Umbilical cord (tissue), 2 donors: ENCODE data around the gene DDX3Y. TPM values are rescaled to one million over a fixed set of nuclear protein-coding genes. Genes with fewer than 3 reads are reported as not detected.

Experiments used
- DNase-seq: peaks from one replicate; pipeline ENCODE4 v3.0.0-alpha.2; 2015; ENCODE audit warnings: low spot score
- total RNA-seq: library from RNA; depleted of rRNA; stranded (reverse); fragments of >200 nt; gene quantifications from one replicate; pipeline ENCODE4 v1.2.3, GENCODE V29; 2014; ENCODE audit warnings: low replicate concordance; ENCODE audit not compliant: insufficient read depth

DDX3Y gene
- 168 TPM for total RNA-seq

- peak; percentile 93 for DNase-seq
These were observed at the start of gene DDX3Y for GRCh38 chrY:12904618-12905516. DDX3Y (plus strand) TSS chrY:12904868; CDS start chrY:12904937, 69 bp downstream.

- DNase-seq = no peak
These were observed 48.8 kb upstream of the DDX3Y start for GRCh38 chrY:12855791-12856275.

GRCh38 chrY:12867960-12868359 is 36.7 kb upstream of the DDX3Y start:
- no peak for DNase-seq

GRCh38 chrY:12896973-12897372 is 7.7 kb upstream of the DDX3Y start:
- DNase-seq = no peak

GRCh38 chrY:12898604-12899003 is 6.1 kb upstream of the DDX3Y start:
- no peak for DNase-seq

- peak; percentile 82 for DNase-seq
These were observed 827 bp downstream of the DDX3Y start for GRCh38 chrY:12905517-12905872.

- peak; percentile 17 for DNase-seq
These were observed 1.2 kb downstream of the DDX3Y start for GRCh38 chrY:12905895-12906294.

- DNase-seq = no peak
These were observed 8.9 kb downstream of the DDX3Y start for GRCh38 chrY:12913541-12913940.

GRCh38 chrY:12928043-12928442 is 23.4 kb downstream of the DDX3Y start:
- peak; percentile 71 for DNase-seq

- no peak for DNase-seq
These were observed 37.3 kb downstream of the DDX3Y start for GRCh38 chrY:12941725-12942687.

Other genes with a start within 250 kb of the DDX3Y start
- gene USP9Y, start 203.6 kb upstream of the DDX3Y start, total RNA-seq = 25.8 TPM